Activated CD8-positive, alpha-beta memory T cell treated with anti-CD3 and anti-CD28 coated beads for 24 hours (primary cell): Measurements from ENCODE around the gene ERBB4.

Experiments
- DNase-seq: peaks from one replicate; pipeline ENCODE4 v3.0.0-alpha.2; 2020

ERBB4 gene

GRCh38 chr2:212359425-212360067, 179.1 kb downstream of the ERBB4 start:
- DNase-seq: no peak

GRCh38 chr2:212357606-212358005, 181.0 kb downstream of the ERBB4 start:
- DNase-seq: no peak

DNA sequence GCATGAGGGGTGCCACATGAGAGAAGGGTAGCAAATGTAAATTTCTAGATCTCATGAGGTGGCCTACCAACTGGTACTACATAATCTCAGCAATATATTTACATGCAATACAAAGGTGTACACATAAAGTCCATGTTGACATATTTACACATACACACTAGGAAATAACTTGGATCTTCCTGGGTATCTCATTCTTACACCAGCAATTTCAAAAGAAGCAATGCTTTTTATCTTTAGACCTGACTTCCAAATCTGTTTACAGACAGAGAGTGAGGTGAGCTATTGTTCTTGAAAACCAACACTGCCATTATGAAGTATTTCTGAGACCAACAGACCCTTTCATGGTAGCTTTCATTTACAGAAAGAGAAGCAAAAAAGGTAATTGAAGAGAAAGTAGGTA, 184.2 kb downstream of the ERBB4 start:
- no peak for DNase-seq

DNA sequence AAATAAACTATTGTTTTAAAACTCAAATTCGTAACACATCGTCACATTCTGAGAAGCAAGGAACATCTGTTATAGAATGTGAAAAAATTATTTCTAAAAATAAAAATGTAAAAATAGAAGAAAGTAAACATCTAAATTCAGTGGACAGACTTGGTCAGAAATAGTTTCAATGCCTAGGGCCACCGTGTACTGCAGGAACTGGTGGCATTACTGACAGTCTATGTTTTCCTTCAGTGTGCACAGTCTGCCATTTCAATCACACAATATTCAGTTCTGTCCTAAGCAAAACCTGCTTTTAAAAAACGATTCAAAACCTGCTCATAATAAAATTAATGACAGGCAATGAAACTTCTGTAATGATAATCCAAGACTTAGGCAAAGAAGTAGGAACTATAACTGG, 190.1 kb downstream of the ERBB4 start:
- no peak for DNase-seq

DNA sequence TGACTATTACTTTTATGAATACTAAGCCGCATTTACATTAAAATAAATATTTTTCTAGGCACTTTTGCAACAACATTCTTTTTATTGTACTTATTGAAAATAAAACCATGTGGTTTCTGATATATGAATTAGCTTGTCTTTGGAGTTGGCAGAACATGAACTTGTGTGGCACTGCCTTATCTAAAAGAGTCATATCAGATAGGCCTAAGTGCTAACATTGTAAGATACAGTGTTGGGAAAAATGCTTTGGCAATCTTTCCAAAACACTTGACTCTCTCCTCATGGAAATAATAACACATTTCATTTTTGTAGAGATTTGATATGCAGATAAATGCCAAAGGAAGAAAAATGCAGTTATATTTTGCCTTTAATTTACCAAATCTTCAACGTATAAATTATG, 191.7 kb downstream of the ERBB4 start:
- no peak for DNase-seq

- no peak for DNase-seq
Measured at GRCh38 chr2:212345966-212346365, 192.6 kb downstream of the ERBB4 start.

- no peak for DNase-seq
Measured at GRCh38 chr2:212344131-212344530, 194.5 kb downstream of the ERBB4 start.

GRCh38 chr2:212343167-212343566, 195.4 kb downstream of the ERBB4 start:
- DNase-seq: no peak

DNA sequence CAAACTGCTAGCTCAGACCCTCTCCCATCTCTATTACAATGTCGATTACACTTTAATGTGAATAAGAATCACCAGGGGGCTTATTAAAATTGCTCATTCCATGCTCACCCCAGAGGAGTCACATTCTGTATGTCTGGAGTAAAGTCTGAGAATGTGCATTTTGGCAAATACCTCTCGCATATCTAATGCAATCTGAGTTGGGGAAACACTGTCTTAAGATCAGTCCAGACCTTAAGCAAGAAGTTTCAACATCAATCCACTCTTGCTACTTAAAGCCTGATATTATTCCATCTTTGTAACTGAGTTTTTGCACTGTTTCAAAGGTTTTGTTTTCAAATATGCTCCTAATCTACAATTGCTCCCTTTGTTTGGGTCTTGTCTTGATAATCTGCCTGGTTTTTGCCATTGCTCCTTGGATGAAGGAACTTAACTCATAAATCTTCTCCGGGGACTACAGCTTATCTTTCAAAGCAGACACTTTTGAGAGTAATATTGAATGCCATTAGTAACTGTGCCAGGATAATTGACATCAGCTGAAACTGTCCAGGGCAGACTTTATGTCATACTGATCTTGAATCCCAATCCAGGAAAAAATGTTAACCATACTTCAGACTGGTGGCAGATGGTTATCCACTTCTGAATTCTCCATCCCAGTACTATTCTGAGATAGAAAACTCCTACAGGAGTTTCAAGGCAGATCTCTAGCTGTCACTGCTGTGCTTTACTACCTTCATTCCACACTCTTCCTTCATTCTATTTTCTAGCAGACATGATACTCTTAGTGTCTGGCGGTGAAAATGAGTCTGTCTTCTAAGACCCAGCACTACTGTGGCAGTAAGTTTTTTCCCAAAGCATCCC, 200.9 kb downstream of the ERBB4 start:
- no peak for DNase-seq

DNA sequence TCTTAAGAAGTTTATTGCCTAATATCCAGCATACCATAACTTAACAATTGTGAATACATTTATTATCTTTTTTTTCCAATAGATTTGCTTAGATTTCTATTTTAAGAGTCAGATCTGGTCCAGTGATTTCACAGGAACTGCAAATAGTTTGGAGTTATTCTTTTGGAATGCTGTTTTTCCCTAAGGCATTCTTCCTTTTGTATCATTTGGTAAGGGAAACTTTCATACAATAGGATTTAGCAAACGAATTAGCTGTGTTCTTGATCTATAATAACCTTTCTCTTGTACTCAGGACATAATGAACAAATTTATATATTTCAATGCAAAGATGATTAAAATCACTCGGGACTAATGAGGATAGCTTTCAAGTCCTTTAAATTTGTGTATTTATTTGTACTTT, 201.6 kb downstream of the ERBB4 start:
- DNase-seq: no peak

DNA sequence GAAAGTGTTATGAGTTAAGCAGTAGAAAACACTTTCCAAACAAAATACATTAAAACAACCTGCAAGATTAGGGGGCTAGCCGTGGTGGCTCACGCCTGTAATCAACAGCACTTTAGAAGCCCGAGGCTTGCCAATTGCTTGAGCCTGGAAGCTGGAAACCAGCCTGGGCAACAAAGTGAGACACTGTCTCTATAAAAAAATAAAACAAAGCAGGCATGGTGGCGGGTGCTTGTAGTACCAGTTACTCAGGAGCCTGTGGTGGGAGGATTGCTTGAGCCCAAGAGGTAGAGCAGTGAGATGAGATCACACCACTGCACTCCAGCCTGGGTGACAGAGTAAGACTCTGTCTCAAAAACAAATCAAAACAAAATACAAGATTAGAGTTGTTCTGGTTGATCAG, 208.3 kb downstream of the ERBB4 start:
- DNase-seq: no peak

GRCh38 chr2:212328712-212329496, 209.7 kb downstream of the ERBB4 start:
- no peak for DNase-seq

DNA sequence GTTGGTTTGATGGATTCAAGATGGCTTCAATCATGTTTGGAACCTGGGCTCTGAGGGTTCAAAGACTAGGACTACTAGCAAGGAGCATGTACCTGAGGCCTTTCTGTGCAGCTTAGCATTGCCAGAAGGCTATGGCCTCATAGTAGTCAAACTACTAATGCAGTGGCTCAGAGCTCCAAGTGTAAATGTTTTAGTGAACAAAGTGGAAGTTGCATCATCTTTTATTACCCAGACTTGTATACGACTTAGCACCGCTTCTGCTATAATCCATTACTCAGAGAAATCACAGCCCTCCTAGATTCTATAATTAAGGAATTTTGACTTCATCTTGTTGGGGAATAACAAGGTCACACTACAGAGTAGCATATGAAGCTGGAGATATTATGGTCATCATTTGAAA, 210.5 kb downstream of the ERBB4 start:
- no peak for DNase-seq

- no peak for DNase-seq
Measured at GRCh38 chr2:212327171-212327809, 211.3 kb downstream of the ERBB4 start.

DNA sequence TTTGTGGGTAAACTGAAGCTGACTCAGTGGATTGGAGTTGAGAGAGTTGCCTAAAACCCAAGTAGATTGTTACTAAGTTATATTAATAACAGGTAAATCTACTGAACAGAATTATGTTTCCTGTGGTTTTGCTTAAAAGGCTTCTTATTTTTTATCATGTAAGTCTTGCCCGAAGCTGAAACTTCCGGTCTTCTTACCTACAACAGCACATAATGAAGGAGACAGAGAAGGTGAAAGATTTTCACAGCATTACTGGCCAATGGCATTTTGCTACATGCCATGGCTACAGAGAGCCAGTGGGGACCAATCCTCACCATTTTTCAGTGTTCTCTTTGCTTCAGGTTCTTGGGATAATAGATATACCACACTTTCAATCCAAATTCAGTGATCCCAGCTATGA, 220.0 kb downstream of the ERBB4 start:
- DNase-seq: no peak

- DNase-seq: no peak
Measured at GRCh38 chr2:212314680-212315079, 223.9 kb downstream of the ERBB4 start.

DNA sequence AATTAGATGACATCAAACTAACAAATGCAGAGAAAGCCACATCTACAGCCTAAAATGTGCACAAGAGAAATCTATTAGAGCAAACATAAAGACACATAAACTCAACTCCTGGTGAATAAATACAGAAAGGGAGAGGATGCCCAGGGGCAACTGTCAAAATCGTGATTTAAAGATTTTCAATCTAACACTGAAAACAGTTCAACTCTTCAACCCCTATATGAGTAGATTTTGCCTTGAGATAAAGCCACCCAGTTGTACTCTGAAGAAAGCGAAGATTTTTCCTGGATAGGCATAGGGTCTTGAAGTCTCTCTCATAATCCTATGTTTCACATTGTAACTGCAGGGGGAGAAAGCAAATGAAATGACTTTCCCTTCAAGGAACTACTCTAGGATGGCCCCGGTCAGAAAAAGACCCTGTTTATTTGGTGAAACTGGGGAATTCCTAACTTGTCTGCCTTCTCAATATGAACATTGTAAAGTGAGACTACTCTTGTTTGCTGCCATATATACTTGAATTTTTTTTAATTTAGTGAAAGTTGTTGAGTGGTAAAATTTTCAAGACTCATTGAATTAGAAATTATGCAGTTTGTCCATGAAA, 226.7 kb downstream of the ERBB4 start:
- DNase-seq: no peak

- DNase-seq: no peak
Measured at GRCh38 chr2:212299943-212300342, 238.7 kb downstream of the ERBB4 start.

DNA sequence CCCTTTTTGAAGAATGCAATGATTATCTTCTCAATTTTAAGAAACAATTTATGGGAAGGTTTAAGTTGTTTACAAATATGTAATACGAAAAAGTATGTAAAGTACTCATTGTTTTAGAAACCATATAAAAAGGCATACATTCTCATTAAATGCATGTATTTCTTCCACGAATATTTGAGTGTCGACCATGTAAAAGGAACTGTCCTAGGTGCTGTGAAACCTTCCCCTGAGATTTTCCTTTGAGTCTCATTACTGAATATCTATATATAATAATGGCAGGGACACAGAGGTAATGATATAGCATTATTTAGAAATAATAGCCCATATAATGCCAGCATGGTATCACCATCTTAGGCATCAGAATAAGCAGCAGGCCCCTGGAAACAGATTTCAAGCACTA, 239.3 kb downstream of the ERBB4 start:
- no peak for DNase-seq

GRCh38 chr2:212295571-212295970, 243.0 kb downstream of the ERBB4 start:
- no peak for DNase-seq

DNA sequence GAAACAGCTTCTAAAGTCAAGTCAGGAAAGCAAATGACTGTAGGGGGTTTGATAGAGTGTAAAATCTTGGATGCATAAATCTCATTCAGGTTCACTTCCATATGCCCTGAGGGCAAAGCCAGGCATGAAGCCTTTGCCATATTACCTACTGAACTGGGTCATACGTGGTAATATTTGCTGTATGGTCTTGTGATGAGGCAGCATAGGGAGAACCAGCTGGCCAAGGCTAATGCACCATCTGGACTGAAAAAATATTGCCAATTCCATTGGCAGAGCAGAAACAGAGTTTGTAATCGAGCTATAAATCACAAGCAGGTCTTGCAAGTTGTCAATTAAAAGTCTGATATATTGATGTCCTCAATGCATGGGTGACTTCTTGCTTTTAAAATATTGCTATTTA, 243.8 kb downstream of the ERBB4 start:
- DNase-seq: no peak

GRCh38 chr2:212289301-212289700, 249.3 kb downstream of the ERBB4 start:
- DNase-seq: no peak

DNA sequence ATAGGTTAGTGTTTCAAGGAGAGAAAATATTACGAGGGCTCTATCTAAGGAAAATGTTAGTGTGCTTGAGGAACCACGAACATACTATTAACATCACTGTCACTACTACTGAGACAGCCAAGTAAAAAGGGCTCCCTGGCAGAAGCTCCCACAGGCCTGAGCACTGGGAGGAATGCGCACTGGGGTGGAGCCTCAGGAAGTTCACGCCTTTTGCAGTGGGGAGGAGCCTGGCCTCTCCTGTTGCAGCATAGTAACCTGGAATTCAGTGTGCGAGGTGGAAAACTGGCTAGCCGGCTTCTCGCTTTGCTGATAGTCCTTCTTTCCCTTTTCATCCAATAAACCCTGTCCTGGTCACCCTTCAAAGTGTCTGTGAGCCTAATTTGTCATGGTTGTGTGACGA, 250.3 kb downstream of the ERBB4 start:
- no peak for DNase-seq
